SK-N-MC (cell line): ENCODE data around the gene QSOX2.

Source experiments
- EZH2 ChIP-seq: fragments of 200-600 bp; sonication (generic); IDR thresholded peaks from one replicate; pipeline ENCODE4 v1.6.1; 2017; ENCODE audit warnings: antibody characterized with exemption
- POLR2AphosphoS5 ChIP-seq: IDR thresholded peaks from 2 replicates; pipeline ENCODE4 v1.6.1; 2012; ENCODE audit warnings: mild to moderate bottlenecking, low read depth, low read length, borderline replicate concordance

DNA sequence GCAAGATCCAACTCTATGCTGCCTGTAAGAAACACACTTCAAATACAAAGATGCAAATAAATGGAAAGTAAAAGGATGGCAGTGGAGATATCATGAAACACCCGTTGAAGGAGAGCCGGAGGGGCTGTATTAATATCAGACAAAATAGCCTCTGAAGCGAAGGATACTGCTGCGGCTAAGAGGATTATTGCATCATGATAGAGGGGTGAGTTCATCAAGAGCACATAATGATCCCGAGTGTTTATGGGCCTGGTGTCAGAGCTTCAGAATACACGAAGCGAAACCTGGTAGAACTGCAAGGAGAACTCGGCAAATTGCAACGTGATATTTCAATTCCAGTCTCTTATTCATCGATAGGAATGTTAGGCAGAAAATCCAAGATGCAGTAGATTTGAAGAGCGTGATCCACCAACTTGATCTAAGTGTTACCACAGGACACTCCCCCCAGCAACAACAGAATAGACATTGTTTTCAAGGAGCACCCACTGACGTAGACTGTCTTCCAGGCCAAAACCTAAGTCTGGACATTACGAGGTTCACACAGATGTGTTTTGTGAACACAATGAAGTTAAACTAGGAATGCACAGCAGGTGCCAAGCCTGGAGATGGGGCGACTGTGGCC is 27.7 kb upstream of the QSOX2 start:
- no peak for TF ChIP-seq EZH2
- TF ChIP-seq POLR2AphosphoS5 = no peak
